Middle frontal gyrus (tissue), 1 donor: ENCODE results near the gene GNAS-AS1.

Source experiments
- DNase-seq: peaks from one replicate; pipeline ENCODE4 v3.0.0-alpha.2; 2015; ENCODE audit warnings: low spot score; ENCODE audit errors: extremely low spot score

GNAS-AS1 gene

GRCh38 chr20:58886546-58886945 lies 35.8 kb upstream of the GNAS-AS1 start:
- no peak for DNase-seq

- DNase-seq: no peak
Observed at GRCh38 chr20:58884966-58885365, 34.3 kb upstream of the GNAS-AS1 start.

- no peak for DNase-seq
Observed at GRCh38 chr20:58883241-58883691, 32.6 kb upstream of the GNAS-AS1 start.

GRCh38 chr20:58882704-58883089 lies 32.0 kb upstream of the GNAS-AS1 start:
- no peak for DNase-seq

- no peak for DNase-seq
Observed at GRCh38 chr20:58880994-58881752, 30.5 kb upstream of the GNAS-AS1 start.

- DNase-seq: no peak
Observed at GRCh38 chr20:58880441-58880840, 29.7 kb upstream of the GNAS-AS1 start.

GRCh38 chr20:58878399-58878798 lies 27.7 kb upstream of the GNAS-AS1 start:
- DNase-seq: no peak

- DNase-seq: no peak
Observed at GRCh38 chr20:58877976-58878360, 27.3 kb upstream of the GNAS-AS1 start.

GRCh38 chr20:58877050-58877975 lies 26.6 kb upstream of the GNAS-AS1 start:
- DNase-seq: no peak

- DNase-seq: no peak
Observed at GRCh38 chr20:58876437-58876836, 25.7 kb upstream of the GNAS-AS1 start.

GRCh38 chr20:58875541-58876134 lies 24.9 kb upstream of the GNAS-AS1 start:
- DNase-seq: no peak

- no peak for DNase-seq
Observed at GRCh38 chr20:58875111-58875510, 24.4 kb upstream of the GNAS-AS1 start.

- no peak for DNase-seq
Observed at GRCh38 chr20:58874469-58874868, 23.8 kb upstream of the GNAS-AS1 start.

GRCh38 chr20:58871533-58872102 lies 20.9 kb upstream of the GNAS-AS1 start:
- DNase-seq: no peak

GRCh38 chr20:58870293-58871014 lies 19.8 kb upstream of the GNAS-AS1 start:
- peak; percentile 11 for DNase-seq

GRCh38 chr20:58869662-58870227 lies 19.0 kb upstream of the GNAS-AS1 start:
- no peak for DNase-seq

- DNase-seq: peak; percentile 20
Observed at GRCh38 chr20:58868795-58869194, 18.1 kb upstream of the GNAS-AS1 start.

- no peak for DNase-seq
Observed at GRCh38 chr20:58867211-58867610, 16.5 kb upstream of the GNAS-AS1 start.

GRCh38 chr20:58865843-58866242 lies 15.1 kb upstream of the GNAS-AS1 start:
- DNase-seq: no peak

GRCh38 chr20:58864346-58864745 lies 13.6 kb upstream of the GNAS-AS1 start:
- no peak for DNase-seq
